Adipose tissue (tissue), 3 donors: ENCODE data around the gene TRIM41. TPM values are rescaled to one million over a fixed set of nuclear protein-coding genes. Genes with fewer than 3 reads are reported as not detected.

ENCODE experiments used
- H3K27ac ChIP-seq: one replicate; pipeline ENCODE4 v1.5.1; 2013; ENCODE audit warnings: low read depth, low read length
- WGBS, 3 donors: extraction: QIAGEN DNeasy Blood & Tissue Kit; methylation state at CpG; one replicate each; pipeline ENCODE4 v1.1.7; 2013; 5-methylcytosine and 5-hydroxymethylcytosine counted together
- polyA plus RNA-seq, 3 donors: library from polyadenylated mRNA; stranded (reverse); fragments of 200-250 nt; gene quantifications; one replicate each; pipeline ENCODE4 v1.2.3, GENCODE V29; 2013
- donor health status: healthy with polysubstance abuse.
- donor health status: Bipolar disorder and iron deficiency.
- donor health status: healthy.

TRIM41 gene
- polyA plus RNA-seq, 3 donors = 13.8 to 20.9 (median 19.2) TPM

- WGBS, 3 donors = 91 to 96% (median 93%) methylated on average over 5 of the region's 5 CpGs
- H3K27ac ChIP-seq = no peak overlapping the region
Observed at GRCh38 chr5:181237729-181238385, 14.8 kb downstream of the TRIM41 start.

- no peak overlapping the region for H3K27ac ChIP-seq
- WGBS, 3 donors = 90 to 93% (median 92%) methylated on average over 9 of the region's 9 CpGs
Observed at GRCh38 chr5:181239062-181239663, 16.1 kb downstream of the TRIM41 start.

- 25 to 35% (median 35%) methylated on average over 6 of the region's 6 CpGs for WGBS, 3 donors
- H3K27ac ChIP-seq = no peak overlapping the region
Observed at GRCh38 chr5:181241393-181241975, 18.4 kb downstream of the TRIM41 start.

GRCh38 chr5:181242031-181242451 is 19.0 kb downstream of the TRIM41 start:
- H3K27ac ChIP-seq = no peak overlapping the region
- WGBS, 3 donors = 35 to 49% (median 42%) methylated on average over 6 of the region's 6 CpGs

- peak overlapping the region; percentile 71 for H3K27ac ChIP-seq
- 0 to 1% (median 0%) methylated on average over 21 to 25 of the region's 25 CpGs for WGBS, 3 donors
Observed at GRCh38 chr5:181243018-181243563, 20.0 kb downstream of the TRIM41 start.

GRCh38 chr5:181243564-181244343 is 20.7 kb downstream of the TRIM41 start, which contains the start of gene RACK1:
Gene RACK1, minus strand, starts transcription at chr5:181243906. Its CDS starts 106 bp downstream, at chr5:181243800.
- H3K27ac ChIP-seq = peak within 1 kb of the TSS; percentile 71
- WGBS, 3 donors = 0 to 1% (median 0%) methylated on average over 50 of the region's 50 CpGs

GRCh38 chr5:181245427-181246275 is 22.6 kb downstream of the TRIM41 start:
- H3K27ac ChIP-seq = peak overlapping the region; percentile 95
- WGBS, 3 donors = 24 to 29% (median 26%) methylated on average over 29 to 34 of the region's 34 CpGs

- peak overlapping the region; percentile 95 for H3K27ac ChIP-seq
- 0 to 1% (median 0%) methylated on average over 53 to 55 of the region's 55 CpGs for WGBS, 3 donors
Observed at GRCh38 chr5:181246276-181247049, 23.4 kb downstream of the TRIM41 start.

GRCh38 chr5:181248277-181248676 is 25.2 kb downstream of the TRIM41 start:
- no peak overlapping the region for H3K27ac ChIP-seq
- 68 to 87% (median 76%) methylated on average over 4 of the region's 4 CpGs for WGBS, 3 donors

- H3K27ac ChIP-seq = no peak overlapping the region
- WGBS, 3 donors = 35 to 67% (median 51%) methylated on average over 1 of the region's 1 CpG
Observed at GRCh38 chr5:181255276-181255675, 32.2 kb downstream of the TRIM41 start.

GRCh38 chr5:181255836-181256578 is 32.9 kb downstream of the TRIM41 start:
- 76 to 80% (median 77%) methylated on average over 7 of the region's 7 CpGs for WGBS, 3 donors
- no peak overlapping the region for H3K27ac ChIP-seq

GRCh38 chr5:181258576-181258975 is 35.5 kb downstream of the TRIM41 start:
- 33 to 63% (median 61%) methylated on average over 3 of the region's 3 CpGs for WGBS, 3 donors
- H3K27ac ChIP-seq = no peak overlapping the region

- no peak overlapping the region for H3K27ac ChIP-seq
- 27 to 47% (median 34%) methylated on average over 2 of the region's 2 CpGs for WGBS, 3 donors
Observed at GRCh38 chr5:181259283-181259682, 36.2 kb downstream of the TRIM41 start.

GRCh38 chr5:181259974-181260719 is 37.1 kb downstream of the TRIM41 start:
- no peak overlapping the region for H3K27ac ChIP-seq
- 1 to 3% (median 2%) methylated on average over 26 of the region's 26 CpGs for WGBS, 3 donors

- 0 to 1% (median 0%) methylated on average over 37 to 43 of the region's 43 CpGs for WGBS, 3 donors
- peak within 1 kb of the TSS; percentile 97 for H3K27ac ChIP-seq
Observed at GRCh38 chr5:181260720-181261319, 37.7 kb downstream of the TRIM41 start, which contains the start of gene TRIM52. Gene TRIM52, minus strand, starts transcription at chr5:181261143. Its CDS starts 330 bp downstream, at chr5:181260813.
